ENCODE data around the gene RTEL1.

DNA sequence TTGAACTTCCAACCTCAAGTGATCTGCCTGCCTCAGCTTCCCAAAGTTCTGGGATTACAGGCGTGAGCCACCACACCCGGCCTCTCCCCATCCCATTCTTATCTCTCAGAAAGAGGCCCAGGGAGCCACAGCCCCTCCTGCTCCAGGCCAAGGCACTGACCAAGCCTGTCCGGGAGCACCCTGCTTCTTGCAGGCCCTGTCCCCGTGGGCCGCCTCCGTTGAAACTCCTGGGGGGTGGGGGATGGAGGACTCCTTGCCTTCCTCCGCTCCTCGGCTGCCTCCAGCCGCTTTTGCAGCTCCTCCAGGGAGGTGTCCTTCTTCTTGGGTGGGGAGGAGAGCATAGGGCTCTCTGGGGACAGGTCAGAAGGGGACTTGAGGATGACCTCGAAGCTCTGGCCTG is 14.6 kb upstream of the RTEL1 start:
- no peak for TF ChIP-seq POLR2A (IDR thresholded peaks at IDR 0.05)
- TF ChIP-seq, protein P1, sequence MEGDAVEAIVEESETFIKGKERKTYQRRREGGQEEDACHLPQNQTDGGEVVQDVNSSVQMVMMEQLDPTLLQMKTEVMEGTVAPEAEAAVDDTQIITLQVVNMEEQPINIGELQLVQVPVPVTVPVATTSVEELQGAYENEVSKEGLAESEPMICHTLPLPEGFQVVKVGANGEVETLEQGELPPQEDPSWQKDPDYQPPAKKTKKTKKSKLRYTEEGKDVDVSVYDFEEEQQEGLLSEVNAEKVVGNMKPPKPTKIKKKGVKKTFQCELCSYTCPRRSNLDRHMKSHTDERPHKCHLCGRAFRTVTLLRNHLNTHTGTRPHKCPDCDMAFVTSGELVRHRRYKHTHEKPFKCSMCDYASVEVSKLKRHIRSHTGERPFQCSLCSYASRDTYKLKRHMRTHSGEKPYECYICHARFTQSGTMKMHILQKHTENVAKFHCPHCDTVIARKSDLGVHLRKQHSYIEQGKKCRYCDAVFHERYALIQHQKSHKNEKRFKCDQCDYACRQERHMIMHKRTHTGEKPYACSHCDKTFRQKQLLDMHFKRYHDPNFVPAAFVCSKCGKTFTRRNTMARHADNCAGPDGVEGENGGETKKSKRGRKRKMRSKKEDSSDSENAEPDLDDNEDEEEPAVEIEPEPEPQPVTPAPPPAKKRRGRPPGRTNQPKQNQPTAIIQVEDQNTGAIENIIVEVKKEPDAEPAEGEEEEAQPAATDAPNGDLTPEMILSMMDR (IDR thresholded peaks at IDR 0.05), result no peak

All from testis (tissue), 2 donors.